ENCODE measurements around the gene RTTN.

GRCh38 chr18:70019991-70020390 lies 185.5 kb downstream of the RTTN start:
- TF ChIP-seq POLR2A (IDR thresholded peaks at IDR 0.05) (no peak), CTCF (IDR thresholded peaks at IDR 0.05) (no peak)

All from uterus (tissue), 2 donors.